Neural progenitor cell (in vitro differentiated cells): Measurements from ENCODE around the gene ANKRD66.

Experiments
- EZH2 ChIP-seq: fragments of 200-600 bp; sonication (generic); IDR thresholded peaks from 2 replicates; pipeline ENCODE4 v1.6.1; 2017; ENCODE audit warnings: antibody characterized with exemption, mild to moderate bottlenecking, moderate library complexity
- EZH2phosphoT487 ChIP-seq: fragments of 200-600 bp; sonication (generic); IDR thresholded peaks from 2 replicates; pipeline ENCODE4 v1.6.1; 2017; ENCODE audit warnings: antibody characterized with exemption
- TF ChIP-seq, protein P1 (sequence below): fragments of 200-600 bp; sonication (generic); IDR thresholded peaks from 2 replicates; pipeline ENCODE4 v1.5.1; 2017; ENCODE audit warnings: antibody characterized with exemption, mild to moderate bottlenecking

DNA sequence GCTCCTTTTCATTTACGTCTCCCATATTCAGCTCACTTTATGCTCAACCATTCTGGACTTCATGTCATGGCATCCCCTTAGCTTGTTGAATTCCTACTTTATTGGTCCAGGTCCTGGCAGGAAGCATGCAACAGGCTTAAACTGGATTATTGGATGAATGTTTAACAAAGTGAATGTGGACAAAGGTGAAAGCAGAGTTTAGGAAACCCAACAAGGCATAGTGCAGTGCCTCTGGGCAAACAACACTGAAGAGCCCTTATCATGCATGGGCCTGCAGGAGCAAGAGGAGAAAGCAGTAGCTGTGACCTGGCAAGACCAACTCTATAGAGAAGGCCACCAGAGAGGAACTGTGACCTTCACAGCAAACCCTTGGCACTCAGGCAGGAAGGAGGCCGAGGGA is 5.3 kb upstream of the ANKRD66 start:
- TF ChIP-seq, protein P1, sequence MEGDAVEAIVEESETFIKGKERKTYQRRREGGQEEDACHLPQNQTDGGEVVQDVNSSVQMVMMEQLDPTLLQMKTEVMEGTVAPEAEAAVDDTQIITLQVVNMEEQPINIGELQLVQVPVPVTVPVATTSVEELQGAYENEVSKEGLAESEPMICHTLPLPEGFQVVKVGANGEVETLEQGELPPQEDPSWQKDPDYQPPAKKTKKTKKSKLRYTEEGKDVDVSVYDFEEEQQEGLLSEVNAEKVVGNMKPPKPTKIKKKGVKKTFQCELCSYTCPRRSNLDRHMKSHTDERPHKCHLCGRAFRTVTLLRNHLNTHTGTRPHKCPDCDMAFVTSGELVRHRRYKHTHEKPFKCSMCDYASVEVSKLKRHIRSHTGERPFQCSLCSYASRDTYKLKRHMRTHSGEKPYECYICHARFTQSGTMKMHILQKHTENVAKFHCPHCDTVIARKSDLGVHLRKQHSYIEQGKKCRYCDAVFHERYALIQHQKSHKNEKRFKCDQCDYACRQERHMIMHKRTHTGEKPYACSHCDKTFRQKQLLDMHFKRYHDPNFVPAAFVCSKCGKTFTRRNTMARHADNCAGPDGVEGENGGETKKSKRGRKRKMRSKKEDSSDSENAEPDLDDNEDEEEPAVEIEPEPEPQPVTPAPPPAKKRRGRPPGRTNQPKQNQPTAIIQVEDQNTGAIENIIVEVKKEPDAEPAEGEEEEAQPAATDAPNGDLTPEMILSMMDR = no peak
- TF ChIP-seq EZH2 (no peak), EZH2phosphoT487 (no peak)
